K562 (cell line): ENCODE results near the gene RPEL1. TPM values are rescaled to one million over a fixed set of nuclear protein-coding genes. Genes with fewer than 3 reads are reported as not detected.
"Not testable (repeated sequence)": the region's sequence is repeated elsewhere in the genome, so short reads cannot be mapped to it uniquely, and the experiment has no call there.

Experiments used
- ATAC-seq: fragments of 200-7000 bp; cut with Tn5 transposase; 3 replicates; pipeline ENCODE4 v1.9.1; 2020; ENCODE audit warnings: moderate library complexity
- Bru-seq: library from RNA; stranded (reverse); fragments of 400-500 nt; gene quantifications from one replicate; lab custom pipeline; 2021; lab: Mats Ljungman, UMichigan
- BruChase-seq, 2 experiments: library from RNA; stranded (reverse); fragments of 400-500 nt; gene quantifications; one replicate each; lab custom pipeline; 2021; lab: Mats Ljungman, UMichigan
- BruUV-seq: library from RNA; stranded (reverse); fragments of 400-500 nt; replicated peaks from 2 replicates; lab custom pipeline; 2021; lab: Mats Ljungman, UMichigan
- CTCF ChIA-PET: fragments of 300-600 bp; formaldehyde crosslinking; extraction: SDS; loops from one replicate; lab custom pipeline; 2021; ENCODE audit warnings: low intra/inter-chr PET ratio; lab: Yijun Ruan, JAX
- POLR2A ChIA-PET: fragments of 300-600, 350-650 bp; sonication (Branson Sonifier 250); formaldehyde crosslinking; extraction: SDS; loops from one replicate; lab custom pipeline; 2021; ENCODE audit warnings: antibody characterized with exemption, inconsistent platforms; lab: Yijun Ruan, JAX
- DNase-seq, 4 experiments: peaks; one replicate each; pipeline versions ENCODE4 v3.0.0 to v3.0.0-alpha.2; 2011 to 2018; ENCODE audit warnings: low spot score in 3 of 4, mixed read lengths in 3 of 4; ENCODE audit errors: extremely low read depth in 1 of 4
- FAIRE-seq: peaks from 2 replicates; lab custom pipeline; 2011; peaks lifted over from hg19 to GRCh38; lab: Jason Lieb, UNC
- H2AFZ ChIP-seq: 2 replicates; pipeline ENCODE4 v1.6.0; 2011; ENCODE audit warnings: low read depth, low read length, control low read depth, inconsistent platforms
- H3K27ac ChIP-seq: fragments of 200-600 bp; 3 replicates; pipeline ENCODE4 v1.8.0; 2011; ENCODE audit warnings: low read depth, mild to moderate bottlenecking, control low read depth, inconsistent platforms, low read length, moderate library complexity, mixed read lengths; ENCODE audit errors: extremely low read depth
- H3K27me3 ChIP-seq, 2 experiments: fragments of 300-600 bp in 1 of 2; 2 replicates in 1 of 2; 3 replicates in 1 of 2; pipeline versions ENCODE4 v1.6.0 to v1.8.0; 2011; ENCODE audit warnings: inconsistent platforms in 2 of 2, low read length in 2 of 2, mild to moderate bottlenecking in 1 of 2, mixed read lengths in 1 of 2, moderate library complexity in 1 of 2; ENCODE audit not compliant: control insufficient read depth in 2 of 2, insufficient read depth in 2 of 2
- H3K36me3 ChIP-seq: fragments of 300-600 bp; 3 replicates; pipeline ENCODE4 v1.8.0; 2011; ENCODE audit warnings: mild to moderate bottlenecking, low read length, inconsistent platforms; ENCODE audit not compliant: control insufficient read depth, insufficient read depth
- H3K4me1 ChIP-seq, 2 experiments: fragments of 200-600 bp in 1 of 2; replicated peaks in 1 of 2; 2 replicates in 1 of 2; 3 replicates in 1 of 2; pipeline versions ENCODE4 v1.5.1 to v1.8.0; 2011; ENCODE audit warnings: inconsistent platforms in 2 of 2, low read length in 2 of 2, mild to moderate bottlenecking in 1 of 2, mixed read lengths in 1 of 2, moderate library complexity in 1 of 2; ENCODE audit not compliant: control insufficient read depth in 2 of 2, insufficient read depth in 2 of 2
- H3K4me2 ChIP-seq: 2 replicates; pipeline ENCODE4 v1.6.1; 2011; ENCODE audit warnings: low read length, control low read depth, inconsistent platforms, mixed read lengths; ENCODE audit not compliant: insufficient read depth
- H3K4me3 ChIP-seq: fragments of 200-600 bp; sonication (generic), shearing (Covaris generic); 2 replicates; pipeline ENCODE4 v1.5.1; 2016; ENCODE audit warnings: control low read depth, inconsistent platforms
- H3K79me2 ChIP-seq: fragments of 200-600 bp; 3 replicates; pipeline ENCODE4 v1.8.0; 2011; ENCODE audit warnings: low read length, inconsistent platforms; ENCODE audit not compliant: control insufficient read depth, insufficient read depth
- H3K9ac ChIP-seq, 2 experiments: 2 replicates each; pipeline versions ENCODE4 v1.6.0 to v1.6.1; 2011; ENCODE audit warnings: low read depth in 2 of 2, low read length in 2 of 2, control low read depth in 1 of 2, inconsistent platforms in 1 of 2, mild to moderate bottlenecking in 1 of 2, mixed read lengths in 1 of 2; ENCODE audit not compliant: insufficient read depth in 1 of 2
- H3K9me1 ChIP-seq: one replicate; pipeline ENCODE4 v1.6.0; 2011; ENCODE audit warnings: inconsistent platforms, mild to moderate bottlenecking, low read length, moderate library complexity; ENCODE audit not compliant: control insufficient read depth, insufficient read depth
- H3K9me3 ChIP-seq: replicated peaks from 2 replicates; pipeline ENCODE4 v1.5.1; 2011; ENCODE audit warnings: low read depth, low read length, inconsistent platforms; ENCODE audit not compliant: control insufficient read depth, insufficient read depth
- H4K20me1 ChIP-seq: replicated peaks from 2 replicates; pipeline ENCODE4 v1.6.1; 2011; ENCODE audit warnings: low read length, inconsistent platforms, mixed read lengths; ENCODE audit not compliant: control insufficient read depth, insufficient read depth
- WGBS: fragments of 100-300 bp; shearing (Covaris generic); methylation state at CpG from one replicate; pipeline ENCODE4 v1.1.6; 2016; ENCODE audit warnings: low coverage, mixed read lengths; ENCODE audit not compliant: insufficient coverage; ENCODE audit errors: missing lambda C conversion rate; 5-methylcytosine and 5-hydroxymethylcytosine counted together
- in situ Hi-C: fragments of 300-500 bp; cut with MboI; formaldehyde crosslinking; loops from 4 replicates; pipeline ENCODE4 v1.15.0; 2018; ENCODE audit warnings: inconsistent platforms, mixed read lengths
- intact Hi-C: fragments of 100-400 bp; cut with micrococcal nuclease; formaldehyde crosslinking; loops from 2 replicates; pipeline ENCODE4 v1.14.2; 2022
- long read RNA-seq, 3 experiments: library from polyadenylated mRNA in 2 of 3; library from RNA in 1 of 3; unstranded in 2 of 3; stranded (forward) in 1 of 3; transcript quantifications; one replicate each; pipeline ENCODE4 v2.0.0, GENCODE V29; 2019 to 2022
- polyA minus RNA-seq, 3 experiments: library from RNA; depleted of rRNA, polyadenylated mRNA; stranded (reverse); fragments of >200 nt; gene quantifications; 2 replicates each; pipeline ENCODE4 v1.2.3, GENCODE V29; 2011
- polyA plus RNA-seq, 8 experiments: library from polyadenylated mRNA; depleted of rRNA in 4 of 8; stranded (reverse) in 5 of 8; unstranded in 3 of 8; fragments of >200 nt; fragmentation: Nextera tagmentation in 2 of 8; fragmentation: Illumina TruSeq in 1 of 8; extraction: Ambion mirVana in 2 of 8; extraction: Trizol in 1 of 8; gene quantifications; 2 replicates each; pipeline versions ENCODE4 v1.2.1 to v1.2.3, GENCODE V29; 2011 to 2014; ENCODE audit warnings: inconsistent platforms in 1 of 8, missing spikeins in 1 of 8
- total RNA-seq, 7 experiments: library from RNA; depleted of rRNA in 6 of 7; stranded (reverse); fragments of >200 nt in 6 of 7; fragmentation: Illumina TruSeq in 2 of 7; extraction: Trizol in 2 of 7; gene quantifications; 2 replicates each; pipeline versions ENCODE4 v1.2.1 to v1.2.3, GENCODE V29; 2011 to 2021; ENCODE audit warnings: low replicate concordance in 1 of 7

The RPEL1 gene
- not detected in 2 replicates for total RNA-seq (2011; cell fraction: chromatin; rRNA removed; ENCODE audit: low replicate concordance)
- total RNA-seq (2011; cell fraction: nucleolus; rRNA removed), result not detected in 2 replicates
- total RNA-seq (2011; cell fraction: nucleoplasm; rRNA removed), result not detected in 2 replicates
- total RNA-seq (2014; rRNA removed) (0.04 TPM in 1 of 2 replicates, not detected in the other), total RNA-seq (2014; rRNA removed; fragmentation: Illumina TruSeq; extraction: Trizol) (0.07 and 0.10 TPM in 2 replicates), total RNA-seq (2015; rRNA removed; fragmentation: Illumina TruSeq; extraction: Trizol) (not detected in 2 replicates), total RNA-seq (2021) (0.07 and 0.09 TPM in 2 replicates), polyA plus RNA-seq (2011; rRNA removed) (0.14 and 0.15 TPM in 2 replicates), polyA plus RNA-seq (2014; fragmentation: Illumina TruSeq; extraction: Trizol) (0.07 TPM in 1 of 2 replicates, not detected in the other), polyA plus RNA-seq (2014; fragmentation: Nextera tagmentation; extraction: Ambion mirVana) (under 1 TPM; 0.04 to 0.06 TPM), polyA plus RNA-seq (2014; rRNA removed) (not detected in 2 replicates), polyA minus RNA-seq (2011; rRNA and poly(A)+ RNA removed) (0.09 and 0.11 TPM in 2 replicates), Bru-seq, nascent RNA (not detected), BruChase-seq, experiment 1, labeled RNA remaining after a 2-hour chase (not detected), BruChase-seq, experiment 2, labeled RNA remaining after a 6-hour chase (not detected)
- polyA plus RNA-seq (2011; cell fraction: cytosol; rRNA removed), result 0.06 and 0.13 TPM in 2 replicates
- polyA plus RNA-seq (2011; cell fraction: nucleus; rRNA removed), result 0.08 and 0.09 TPM in 2 replicates
- 0.09 TPM in 1 of 2 replicates, not detected in the other for polyA plus RNA-seq (2012)
- not detected in 2 replicates for polyA minus RNA-seq (2011; cell fraction: cytosol; rRNA and poly(A)+ RNA removed)
- polyA minus RNA-seq (2011; cell fraction: nucleus; rRNA and poly(A)+ RNA removed), result not detected in 2 replicates
- long read RNA-seq, experiment 1, result 0 reads
- long read RNA-seq, experiment 2, result 0 reads
- long read RNA-seq, experiment 3, result 0 reads

DNA sequence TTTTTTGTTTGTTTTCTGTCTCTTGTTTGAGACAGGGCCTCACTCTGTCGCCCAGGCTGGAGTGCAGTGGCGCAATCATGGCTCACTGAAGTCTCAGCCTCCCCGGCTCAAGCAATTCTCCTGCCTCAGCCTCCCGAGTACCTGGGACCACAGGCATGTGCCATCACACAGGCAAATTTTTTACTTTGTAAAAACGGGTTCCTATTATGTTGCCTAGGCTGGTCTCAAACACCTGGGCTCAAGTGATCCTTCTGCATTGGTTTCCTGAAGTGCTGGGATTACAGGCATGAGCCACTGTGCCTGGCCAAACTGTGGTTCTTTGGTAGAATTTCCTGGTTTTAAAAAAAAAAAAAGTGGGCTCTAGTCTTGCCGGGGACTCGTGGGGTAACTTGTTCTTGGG is at the start of gene RPEL1:
RPEL1 (plus strand) TSS at position 301 of the 400 bp plus-strand sequence. CDS start 110 bp downstream, outside the sequence.
- DNase-seq, BruUV-seq, H3K9ac ChIP-seq, H3K27me3 ChIP-seq, H3K9me3 ChIP-seq, H3K27ac ChIP-seq, ATAC-seq, H3K4me2 ChIP-seq, H3K4me1 ChIP-seq, FAIRE-seq, H2AFZ ChIP-seq, POLR2A ChIA-PET, H3K9me1 ChIP-seq, H3K4me3 ChIP-seq, H4K20me1 ChIP-seq, H3K36me3 ChIP-seq, H3K79me2 ChIP-seq: not testable (repeated sequence)
- WGBS, result 30% methylated on average over 7 of the region's 7 CpGs
- CTCF ChIA-PET, result interaction anchor here (1.6 kb wide), 1 partner anchor 328 kb away, joined by 12 read pairs; the partner anchor contains the start of gene CNNM2
- in situ Hi-C loops (loop anchor here (10.0 kb wide), 2 partner anchors 161 to 411 kb away; partner anchors contain the start of gene CYP17A1), intact Hi-C loops (loop anchor here (2.0 kb wide), 2 partner anchors 53 to 175 kb away; partner anchors contain the start of gene NT5C2)
